ENCODE results near the gene SERGEF. TPM values are rescaled to one million over a fixed set of nuclear protein-coding genes. Genes with fewer than 3 reads are reported as not detected.

The SERGEF gene
- total RNA-seq, 1 donor from 2014 or later, result 17.6 TPM

DNA sequence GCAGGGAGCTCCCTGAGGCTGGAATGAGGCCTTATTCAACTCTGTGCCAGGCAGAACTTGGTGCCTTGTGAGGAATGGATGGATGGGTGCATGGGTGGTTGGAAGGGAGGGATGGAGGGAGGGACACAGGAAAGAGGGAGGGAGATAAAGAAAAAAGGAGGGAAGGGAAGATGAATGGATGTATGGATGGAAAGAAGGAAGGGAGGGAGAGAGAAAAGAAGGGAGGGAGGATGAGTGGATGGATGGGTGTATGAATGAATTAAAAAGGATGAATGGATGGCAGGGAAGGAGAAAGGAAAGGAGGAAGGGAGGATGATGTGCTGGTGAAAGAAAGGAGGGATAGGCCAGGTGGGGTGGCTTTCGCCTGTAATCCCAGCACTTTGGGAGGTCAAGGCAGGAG is 243.6 kb downstream of the SERGEF start:
- H3K27ac Mint-ChIP-seq (ENCODE audit: unreplicated experiment), result no peak overlapping the region
- peaks cover 19% of the 10 kb centered on the region for H3K27me3 Mint-ChIP-seq (ENCODE audit: low read depth, unreplicated experiment)
- H3K36me3 Mint-ChIP-seq (ENCODE audit: low read depth, unreplicated experiment), result no peaks in the 10 kb centered on the region
- Histone ChIP-seq H4K20me1 (ENCODE audit: insufficient read depth, low read length) (no peaks in the 10 kb centered on the region), H3K79me2 (ENCODE audit: insufficient read depth, low read length) (no peaks in the 10 kb centered on the region), H3K4me1 (ENCODE audit: insufficient read depth, low read length) (peaks cover 5% of the 10 kb centered on the region), H3K4me3 (ENCODE audit: insufficient read depth, low read depth, low read length) (no peak overlapping the region), H3K36me3 (ENCODE audit: insufficient read depth, low read length) (no peaks in the 10 kb centered on the region), H3K4me2 (ENCODE audit: low read length) (no peak overlapping the region), H3K27ac (ENCODE audit: low read depth, low read length) (no peak overlapping the region), H2AFZ (ENCODE audit: low read depth, low read length) (no peak overlapping the region), H3K9ac (ENCODE audit: low read length) (no peak overlapping the region), H3K27me3 (ENCODE audit: insufficient read depth, low read length) (no peaks in the 10 kb centered on the region), H3K9me3 (ENCODE audit: insufficient read depth, low read depth, low read length) (no peaks in the 10 kb centered on the region)
- DNase-seq (ENCODE audit: low read depth), result no peak
- no peak for FAIRE-seq
- H3K4me3 Mint-ChIP-seq (ENCODE audit: unreplicated experiment), result no peak overlapping the region
- H3K4me1 Mint-ChIP-seq (ENCODE audit: low read depth, unreplicated experiment), result no peaks in the 10 kb centered on the region
- peaks cover 5% of the 10 kb centered on the region for H3K9me3 Mint-ChIP-seq (ENCODE audit: unreplicated experiment)
- TF ChIP-seq EZH2 (IDR thresholded peaks at IDR 0.05; ENCODE audit: insufficient read depth, low read length), result no peak
- TF ChIP-seq, protein P1, sequence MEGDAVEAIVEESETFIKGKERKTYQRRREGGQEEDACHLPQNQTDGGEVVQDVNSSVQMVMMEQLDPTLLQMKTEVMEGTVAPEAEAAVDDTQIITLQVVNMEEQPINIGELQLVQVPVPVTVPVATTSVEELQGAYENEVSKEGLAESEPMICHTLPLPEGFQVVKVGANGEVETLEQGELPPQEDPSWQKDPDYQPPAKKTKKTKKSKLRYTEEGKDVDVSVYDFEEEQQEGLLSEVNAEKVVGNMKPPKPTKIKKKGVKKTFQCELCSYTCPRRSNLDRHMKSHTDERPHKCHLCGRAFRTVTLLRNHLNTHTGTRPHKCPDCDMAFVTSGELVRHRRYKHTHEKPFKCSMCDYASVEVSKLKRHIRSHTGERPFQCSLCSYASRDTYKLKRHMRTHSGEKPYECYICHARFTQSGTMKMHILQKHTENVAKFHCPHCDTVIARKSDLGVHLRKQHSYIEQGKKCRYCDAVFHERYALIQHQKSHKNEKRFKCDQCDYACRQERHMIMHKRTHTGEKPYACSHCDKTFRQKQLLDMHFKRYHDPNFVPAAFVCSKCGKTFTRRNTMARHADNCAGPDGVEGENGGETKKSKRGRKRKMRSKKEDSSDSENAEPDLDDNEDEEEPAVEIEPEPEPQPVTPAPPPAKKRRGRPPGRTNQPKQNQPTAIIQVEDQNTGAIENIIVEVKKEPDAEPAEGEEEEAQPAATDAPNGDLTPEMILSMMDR (IDR thresholded peaks at IDR 0.05; ENCODE audit: insufficient read depth, low read depth, low read length), result no peak

DNA sequence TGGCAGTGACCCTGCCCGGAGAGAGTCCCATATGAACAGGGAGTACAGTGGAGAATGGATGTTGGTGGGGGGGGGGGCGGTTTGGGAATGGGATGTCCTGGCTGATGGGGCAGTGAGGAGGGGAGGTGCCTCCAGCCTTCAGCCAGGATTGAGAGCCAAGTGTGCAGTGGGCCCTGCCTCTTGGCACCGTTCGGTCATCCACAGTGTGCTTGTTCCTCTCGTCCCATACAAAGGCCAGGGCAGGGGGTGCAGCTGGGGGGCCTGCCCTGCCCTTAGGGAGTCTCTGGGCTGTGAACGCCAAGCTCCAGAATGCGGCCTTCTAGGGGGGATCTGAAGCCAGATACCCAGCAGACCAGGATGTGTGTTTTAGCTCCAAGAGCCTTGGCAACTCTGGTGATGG is 244.3 kb downstream of the SERGEF start:
- no peak for DNase-seq (ENCODE audit: low read depth)
- Histone ChIP-seq H3K9me3 (ENCODE audit: insufficient read depth, low read depth, low read length) (no peaks in the 10 kb centered on the region), H3K9ac (ENCODE audit: low read length) (no peak overlapping the region), H3K79me2 (ENCODE audit: insufficient read depth, low read length) (no peaks in the 10 kb centered on the region), H3K4me1 (ENCODE audit: insufficient read depth, low read length) (peaks cover 5% of the 10 kb centered on the region), H3K27me3 (ENCODE audit: insufficient read depth, low read length) (no peaks in the 10 kb centered on the region), H3K27ac (ENCODE audit: low read depth, low read length) (no peak overlapping the region), H3K4me3 (ENCODE audit: insufficient read depth, low read depth, low read length) (no peak overlapping the region), H3K4me2 (ENCODE audit: low read length) (no peak overlapping the region), H4K20me1 (ENCODE audit: insufficient read depth, low read length) (no peaks in the 10 kb centered on the region), H3K36me3 (ENCODE audit: insufficient read depth, low read length) (no peaks in the 10 kb centered on the region), H2AFZ (ENCODE audit: low read depth, low read length) (no peak overlapping the region)
- no peak for FAIRE-seq
- no peak for TF ChIP-seq EZH2 (IDR thresholded peaks at IDR 0.05; ENCODE audit: insufficient read depth, low read length)
- TF ChIP-seq, protein P1 (IDR thresholded peaks at IDR 0.05; ENCODE audit: insufficient read depth, low read depth, low read length), result no peak
- H3K4me3 Mint-ChIP-seq (ENCODE audit: unreplicated experiment), result no peak overlapping the region
- no peaks in the 10 kb centered on the region for H3K36me3 Mint-ChIP-seq (ENCODE audit: low read depth, unreplicated experiment)
- H3K27ac Mint-ChIP-seq (ENCODE audit: unreplicated experiment), result no peak overlapping the region
- peaks cover 5% of the 10 kb centered on the region for H3K9me3 Mint-ChIP-seq (ENCODE audit: unreplicated experiment)
- H3K27me3 Mint-ChIP-seq (ENCODE audit: low read depth, unreplicated experiment), result peaks cover 17% of the 10 kb centered on the region
- H3K4me1 Mint-ChIP-seq (ENCODE audit: low read depth, unreplicated experiment), result no peaks in the 10 kb centered on the region

DNA sequence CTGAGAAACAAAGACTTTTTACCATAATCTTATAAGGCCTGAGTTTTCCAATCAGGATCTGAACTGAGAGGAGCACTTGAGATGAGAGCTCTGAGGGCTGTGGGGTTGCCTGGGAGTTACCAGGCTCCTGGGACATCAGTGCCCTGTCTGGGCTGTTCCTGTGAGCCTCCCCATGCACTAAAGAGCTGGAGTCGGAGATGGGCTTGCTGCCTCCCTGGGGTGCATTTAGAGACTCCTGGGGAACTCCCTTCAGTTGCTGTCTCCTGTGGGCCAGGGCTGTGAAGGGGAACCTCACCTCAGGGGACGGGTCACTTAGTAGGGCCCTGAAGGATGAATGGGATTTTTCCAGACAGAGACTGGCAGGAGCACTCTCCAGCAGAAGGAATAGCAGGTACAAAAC is 244.9 kb downstream of the SERGEF start:
- FAIRE-seq (no peak), DNase-seq (ENCODE audit: low read depth) (no peak)
- Histone ChIP-seq H3K4me2 (ENCODE audit: low read length) (no peak overlapping the region), H3K79me2 (ENCODE audit: insufficient read depth, low read length) (no peaks in the 10 kb centered on the region), H3K27ac (ENCODE audit: low read depth, low read length) (no peak overlapping the region), H3K9ac (ENCODE audit: low read length) (no peak overlapping the region), H3K4me1 (ENCODE audit: insufficient read depth, low read length) (peaks cover 5% of the 10 kb centered on the region), H3K27me3 (ENCODE audit: insufficient read depth, low read length) (no peaks in the 10 kb centered on the region), H3K9me3 (ENCODE audit: insufficient read depth, low read depth, low read length) (no peaks in the 10 kb centered on the region), H3K36me3 (ENCODE audit: insufficient read depth, low read length) (no peaks in the 10 kb centered on the region), H4K20me1 (ENCODE audit: insufficient read depth, low read length) (no peaks in the 10 kb centered on the region), H3K4me3 (ENCODE audit: insufficient read depth, low read depth, low read length) (no peak overlapping the region), H2AFZ (ENCODE audit: low read depth, low read length) (no peak overlapping the region)
- H3K4me1 Mint-ChIP-seq (ENCODE audit: low read depth, unreplicated experiment), result no peaks in the 10 kb centered on the region
- H3K4me3 Mint-ChIP-seq (ENCODE audit: unreplicated experiment), result no peak overlapping the region
- H3K27ac Mint-ChIP-seq (ENCODE audit: unreplicated experiment), result no peak overlapping the region
- H3K9me3 Mint-ChIP-seq (ENCODE audit: unreplicated experiment), result peaks cover 5% of the 10 kb centered on the region
- no peaks in the 10 kb centered on the region for H3K36me3 Mint-ChIP-seq (ENCODE audit: low read depth, unreplicated experiment)
- peaks cover 18% of the 10 kb centered on the region for H3K27me3 Mint-ChIP-seq (ENCODE audit: low read depth, unreplicated experiment)
- TF ChIP-seq EZH2 (IDR thresholded peaks at IDR 0.05; ENCODE audit: insufficient read depth, low read length), result no peak
- TF ChIP-seq, protein P1 (IDR thresholded peaks at IDR 0.05; ENCODE audit: insufficient read depth, low read depth, low read length), result no peak

Measured in astrocyte (in vitro differentiated cells and primary cell).